SK-N-SH treated with all-trans-retinoic acid at 6 μM for 48 hours (cell line): ENCODE results near the gene FIGLA.

Experiments
- ESRRG ChIP-seq: fragments of 250-450 bp; sonication (Bioruptor Pico); IDR thresholded peaks from 2 replicates; pipeline ENCODE4 v1.6.1; 2021; ENCODE audit warnings: mild to moderate bottlenecking
- SNAI2 ChIP-seq: fragments of 250-450 bp; sonication (Bioruptor Pico); IDR thresholded peaks from 2 replicates; pipeline ENCODE4 v1.5.0; 2020; ENCODE audit warnings: mild to moderate bottlenecking, moderate library complexity
- TCF4 ChIP-seq: fragments of 250-450 bp; sonication (Bioruptor Pico); IDR thresholded peaks from 2 replicates; pipeline ENCODE4 v1.8.0; 2021; ENCODE audit warnings: mild to moderate bottlenecking, moderate library complexity, borderline replicate concordance
- ZNF70 ChIP-seq: fragments of 450-650 bp; formaldehyde crosslinking; IDR thresholded peaks from 2 replicates; pipeline ENCODE4 v1.5.0; 2020; ENCODE audit warnings: mild to moderate bottlenecking, moderate library complexity

DNA sequence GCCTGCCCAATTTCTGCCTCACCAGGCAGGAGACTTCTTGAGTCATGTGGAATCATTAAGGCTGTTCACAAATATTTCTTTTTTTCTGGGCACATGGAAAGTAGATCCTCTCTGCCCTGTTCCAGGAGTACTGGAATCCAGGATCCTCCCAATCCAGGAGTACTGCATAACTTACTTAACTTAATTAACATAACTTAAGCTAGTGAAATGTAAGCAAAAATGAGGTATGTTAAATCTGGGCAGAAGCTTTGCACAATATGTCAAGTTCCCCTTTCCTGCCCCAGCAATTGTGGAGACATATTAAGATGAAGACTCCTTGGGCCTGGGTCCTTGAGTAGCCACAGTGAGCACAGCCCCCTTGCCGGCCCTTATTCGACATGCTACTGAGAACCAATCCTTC lies 41.9 kb upstream of the FIGLA start:
- no peak for TF ChIP-seq ESRRG (CRISPR knock-in tag)
- TF ChIP-seq ZNF70 (CRISPR knock-in tag) = no peak
- no peak for TF ChIP-seq TCF4 (CRISPR knock-in tag)
- no peak for TF ChIP-seq SNAI2
